HCT116 (cell line): ENCODE measurements around the gene SCNN1B. TPM values are rescaled to one million over a fixed set of nuclear protein-coding genes. Genes with fewer than 3 reads are reported as not detected.

Experiments
- ATAC-seq: fragments of 200-7000 bp; cut with Tn5 transposase; 2 replicates; pipeline ENCODE4 v1.9.1; 2020; ENCODE audit warnings: mild to moderate bottlenecking, moderate library complexity
- BruUV-seq: library from RNA; stranded (reverse); fragments of 400-500 nt; replicated peaks from 2 replicates; lab custom pipeline; 2021; lab: Mats Ljungman, UMichigan
- CTCF ChIA-PET: fragments of 300-600 bp; sonication (Branson Sonifier 250); formaldehyde crosslinking; loops from one replicate; lab custom pipeline; 2021; ENCODE audit warnings: antibody characterized with exemption; lab: Charles Lee
- POLR2A ChIA-PET: fragments of 300-600, 350-600 bp; sonication (Branson Sonifier 250); formaldehyde crosslinking; loops from one replicate; lab custom pipeline; 2021; ENCODE audit warnings: antibody characterized with exemption; lab: Charles Lee
- RAD21 ChIA-PET, 2 experiments: fragments of 300-600 bp; sonication (Branson Sonifier 250); formaldehyde crosslinking; loops; one replicate each; lab custom pipeline; 2023; ENCODE audit warnings: low total read pairs in 2 of 2; ENCODE audit not compliant: uncharacterized antibody in 2 of 2, unreplicated experiment in 2 of 2, low non-redundant PET in 1 of 2; lab: Charles Lee
- DNase-seq: peaks from one replicate; pipeline ENCODE4 v3.0.0-alpha.2; 2010; ENCODE audit warnings: low read depth, low spot score
- H2AFZ ChIP-seq: fragments of 200-600 bp; shearing (Covaris generic), sonication (generic); 2 replicates; pipeline ENCODE4 v1.6.1; 2017; ENCODE audit warnings: low read depth, mixed run types, mixed read lengths, antibody characterized with exemption, low read length; ENCODE audit not compliant: poor library complexity, severe bottlenecking
- H3K27ac ChIP-seq: 2 replicates; pipeline ENCODE4 v1.5.1; 2012; ENCODE audit warnings: low read depth, low read length
- H3K27me3 ChIP-seq: fragments of 200-600 bp; sonication (generic); 2 replicates; pipeline ENCODE4 v1.6.1; 2016; ENCODE audit warnings: mixed run types, low read length, mixed read lengths; ENCODE audit not compliant: insufficient read depth
- H3K36me3 ChIP-seq, 2 experiments: fragments of 200-500 bp in 1 of 2; fragments of 200-600 bp in 1 of 2; sonication (Bioruptor generic) in 1 of 2; sonication (generic) in 1 of 2; 2 replicates each; pipeline versions ENCODE4 v1.5.1 to v1.6.1; 2014 to 2016; ENCODE audit warnings: low read length in 2 of 2, inconsistent platforms in 1 of 2, mixed read lengths in 1 of 2, mixed run types in 1 of 2; ENCODE audit not compliant: insufficient read depth in 2 of 2, control insufficient read depth in 1 of 2
- H3K4me1 ChIP-seq, 2 experiments: fragments of 200-600 bp in 1 of 2; sonication (generic) in 1 of 2; 2 replicates each; pipeline versions ENCODE4 v1.5.1 to v1.6.1; 2012 to 2017; ENCODE audit warnings: low read length in 2 of 2, inconsistent platforms in 1 of 2, mild to moderate bottlenecking in 1 of 2, mixed read lengths in 1 of 2, mixed run types in 1 of 2, moderate library complexity in 1 of 2; ENCODE audit not compliant: insufficient read depth in 2 of 2, control insufficient read depth in 1 of 2
- H3K4me2 ChIP-seq: fragments of 200-600 bp; sonication (generic); 2 replicates; pipeline ENCODE4 v1.6.1; 2017; ENCODE audit warnings: mixed run types, low read length, mixed read lengths
- H3K4me3 ChIP-seq, 2 experiments: fragments of 200-600 bp in 1 of 2; sonication (generic) in 1 of 2; replicated peaks in 1 of 2; 2 replicates each; pipeline ENCODE4 v1.5.1; 2011 to 2016; ENCODE audit warnings: low read length in 2 of 2, control low read depth in 1 of 2, low read depth in 1 of 2, mild to moderate bottlenecking in 1 of 2, mixed read lengths in 1 of 2, mixed run types in 1 of 2
- H3K79me2 ChIP-seq: fragments of 200-600 bp; sonication (generic); 2 replicates; pipeline ENCODE4 v1.6.1; 2017; ENCODE audit warnings: mild to moderate bottlenecking, mixed run types, low read length, moderate library complexity, mixed read lengths; ENCODE audit not compliant: insufficient read depth
- H3K9ac ChIP-seq: fragments of 200-600 bp; sonication (generic); 2 replicates; pipeline ENCODE4 v1.6.1; 2016; ENCODE audit warnings: low read length, mixed read lengths
- H3K9me2 ChIP-seq: fragments of 200-600 bp; sonication (generic), shearing (Covaris generic); 2 replicates; pipeline ENCODE4 v1.6.1; 2017; ENCODE audit warnings: mixed run types, mild to moderate bottlenecking, moderate library complexity; ENCODE audit not compliant: insufficient read depth
- H3K9me3 ChIP-seq, 2 experiments: fragments of 200-500 bp in 1 of 2; fragments of 200-600 bp in 1 of 2; sonication (Bioruptor generic) in 1 of 2; sonication (generic) in 1 of 2; 2 replicates each; pipeline ENCODE4 v1.6.1; 2014 to 2017; ENCODE audit warnings: low read length in 2 of 2, mixed read lengths in 2 of 2, inconsistent platforms in 1 of 2, low read depth in 1 of 2, mild to moderate bottlenecking in 1 of 2, mixed run types in 1 of 2, moderate library complexity in 1 of 2; ENCODE audit not compliant: control insufficient read depth in 1 of 2, insufficient read depth in 1 of 2
- H4K20me1 ChIP-seq: fragments of 200-600 bp; sonication (generic), shearing (Covaris generic); 2 replicates; pipeline ENCODE4 v1.6.1; 2017; ENCODE audit warnings: mixed run types, mild to moderate bottlenecking, moderate library complexity; ENCODE audit not compliant: insufficient read depth
- CEBPB ChIP-seq: IDR thresholded peaks from 2 replicates; pipeline ENCODE4 v1.6.1; 2012; ENCODE audit warnings: low read depth
- CTCF ChIP-seq, 3 experiments: fragments of 200-600 bp in 1 of 3; sonication (generic) in 1 of 3; IDR thresholded peaks in 2 of 3; conservative IDR thresholded peaks in 1 of 3; 2 replicates each; pipeline ENCODE4 v1.5.1; 2012 to 2017; ENCODE audit warnings: low read depth in 2 of 3, low read length in 2 of 3, antibody characterized with exemption in 1 of 3, borderline replicate concordance in 1 of 3, control low read depth in 1 of 3, mild to moderate bottlenecking in 1 of 3, mixed read lengths in 1 of 3, mixed run types in 1 of 3, moderate library complexity in 1 of 3; ENCODE audit not compliant: insufficient read depth in 1 of 3
- EGR1 ChIP-seq: IDR thresholded peaks from 2 replicates; pipeline ENCODE4 v1.6.1; 2012; ENCODE audit warnings: low read depth
- EZH2 ChIP-seq: fragments of 200-600 bp; sonication (generic); IDR thresholded peaks from 2 replicates; pipeline ENCODE4 v1.6.1; 2017; ENCODE audit warnings: antibody characterized with exemption, mixed run types
- EZH2phosphoT487 ChIP-seq: fragments of 200-600 bp; IDR thresholded peaks from 2 replicates; pipeline ENCODE4 v1.6.1; 2018; ENCODE audit warnings: antibody characterized with exemption, borderline replicate concordance
- JUND ChIP-seq: IDR thresholded peaks from 2 replicates; pipeline ENCODE4 v1.6.1; 2012
- POLR2A ChIP-seq: IDR thresholded peaks from 2 replicates; pipeline ENCODE4 v1.7.0; 2011; ENCODE audit warnings: borderline replicate concordance; ENCODE audit not compliant: insufficient read depth, insufficient read length; ENCODE audit errors: extremely low read depth
- POLR2AphosphoS5 ChIP-seq: IDR thresholded peaks from 2 replicates; pipeline ENCODE4 v1.6.1; 2011; ENCODE audit warnings: mild to moderate bottlenecking, low read depth, low read length, moderate library complexity
- RAD21 ChIP-seq: IDR thresholded peaks from 2 replicates; pipeline ENCODE4 v1.6.1; 2012; ENCODE audit warnings: low read depth, mild to moderate bottlenecking
- SP1 ChIP-seq: IDR thresholded peaks from 2 replicates; pipeline ENCODE4 v1.6.1; 2012; ENCODE audit warnings: low read depth
- SRF ChIP-seq: IDR thresholded peaks from 2 replicates; pipeline ENCODE4 v1.6.1; 2012; ENCODE audit warnings: low read depth
- YY1 ChIP-seq: IDR thresholded peaks from 2 replicates; pipeline ENCODE4 v1.6.1; 2011; ENCODE audit warnings: low read length, low read depth, moderate library complexity, mild to moderate bottlenecking; ENCODE audit not compliant: insufficient replicate concordance; ENCODE audit errors: extremely low read depth
- ZBTB33 ChIP-seq: IDR thresholded peaks from 2 replicates; pipeline ENCODE4 v1.6.1; 2011; ENCODE audit warnings: mild to moderate bottlenecking, low read length, moderate library complexity; ENCODE audit not compliant: insufficient replicate concordance; ENCODE audit errors: extremely low read depth
- ZFX ChIP-seq: fragments of 450-650 bp; IDR thresholded peaks from 2 replicates; pipeline ENCODE4 v1.6.1; 2017
- ZNF274 ChIP-seq: fragments of 200-500 bp; sonication (Bioruptor generic); IDR thresholded peaks from 2 replicates; pipeline ENCODE4 v1.6.1; 2014; ENCODE audit warnings: mild to moderate bottlenecking, low read depth, low read length, inconsistent platforms
- intact Hi-C: fragments of 100-400 bp; cut with micrococcal nuclease; formaldehyde crosslinking; loops from 2 replicates; pipeline ENCODE4 v1.10.0; 2022
- total RNA-seq: library from RNA; stranded (reverse); gene quantifications from one replicate; pipeline ENCODE4 v1.2.1, GENCODE V29; 2021; ENCODE audit not compliant: unreplicated experiment

SCNN1B gene
- total RNA-seq, 1 experiment from 2014 or later, result 0.37 TPM

- no peak for DNase-seq
- BruUV-seq, result no TSS peak
- no peak overlapping the region for H3K27ac ChIP-seq
- H2AFZ ChIP-seq, result no peak overlapping the region
- RAD21 ChIA-PET, result no interaction called here
- no peak for ATAC-seq
- no peaks in the 10 kb centered on the region for H3K4me1 ChIP-seq
- no peak for TF ChIP-seq EZH2
- no peak for TF ChIP-seq POLR2A
- no peak for TF ChIP-seq POLR2AphosphoS5
- no peak for TF ChIP-seq SRF
- TF ChIP-seq ZFX, result no peak
- TF ChIP-seq SP1, result no peak
- TF ChIP-seq, all 23 proteins: peak for 0
- Histone ChIP-seq H3K79me2 (no peaks in the 10 kb centered on the region), H3K36me3 (no peaks in the 10 kb centered on the region), H3K4me3 (no peak overlapping the region), H3K27me3 (0 out of 2 replicates have a peak, but pooled peaks cover 9% of the 10 kb centered on the region), H4K20me1 (no peaks in the 10 kb centered on the region), H3K9ac (no peak overlapping the region), H3K9me2 (no peaks in the 10 kb centered on the region), H3K4me2 (no peak overlapping the region), H3K9me3 (no peaks in the 10 kb centered on the region)
- POLR2A ChIA-PET, result no interaction called here
- intact Hi-C loops, result no loop called here
- CTCF ChIA-PET, result no interaction called here
These were observed 24.1 kb upstream of the SCNN1B start for GRCh38 chr16:23278031-23278430.

GRCh38 chr16:23279721-23280153, 22.4 kb upstream of the SCNN1B start:
- H3K79me2 ChIP-seq, result no peaks in the 10 kb centered on the region
- H2AFZ ChIP-seq, result no peak overlapping the region
- H3K27me3 ChIP-seq, result peaks cover 19% of the 10 kb centered on the region; the same call in 1 of the 2 replicates
- intact Hi-C loops, result no loop called here
- no peak overlapping the region for H3K9ac ChIP-seq
- H3K4me2 ChIP-seq, result no peak overlapping the region
- ATAC-seq (no peak), DNase-seq (no peak)
- no peaks in the 10 kb centered on the region for H3K9me3 ChIP-seq
- H3K9me2 ChIP-seq, result no peaks in the 10 kb centered on the region
- H3K27ac ChIP-seq, result no peak overlapping the region
- H3K36me3 ChIP-seq, result no peaks in the 10 kb centered on the region
- ChIA-PET POLR2A (no interaction called here), CTCF (no interaction called here), RAD21 (no interaction called here)
- H4K20me1 ChIP-seq, result no peaks in the 10 kb centered on the region
- H3K4me1 ChIP-seq, result no peaks in the 10 kb centered on the region
- BruUV-seq, result no TSS peak
- no peak overlapping the region for H3K4me3 ChIP-seq
- TF ChIP-seq EZH2phosphoT487 (no peak), ZBTB33 (no peak), ZFX (no peak), JUND (no peak), ZNF274 (no peak), POLR2A (no peak), YY1 (no peak), RAD21 (no peak), CTCF (IDR thresholded peaks at IDR 0.05 in 2 of 3, conservative IDR thresholded peaks at IDR 0.05 in 1 of 3; ENCODE audit: borderline replicate concordance in 1 of 3, insufficient read depth in 1 of 3, low read depth in 2 of 3, low read length in 2 of 3) (no peak), CEBPB (no peak), POLR2AphosphoS5 (no peak), EGR1 (no peak)
